Neural progenitor cell (in vitro differentiated cells): ENCODE measurements around the gene TXNDC9. TPM values are rescaled to one million over a fixed set of nuclear protein-coding genes. Genes with fewer than 3 reads are reported as not detected.
"Not testable (repeated sequence)": the region's sequence is repeated elsewhere in the genome, so short reads cannot be mapped to it uniquely, and the experiment has no call there.

ENCODE experiments used
- DNase-seq: peaks from one replicate; pipeline ENCODE4 v3.0.0-alpha.2; 2016; ENCODE audit warnings: low spot score
- H2AFZ ChIP-seq: fragments of 200-600 bp; sonication (generic); replicated peaks from 2 replicates; pipeline ENCODE4 v1.6.1; 2016; ENCODE audit warnings: antibody characterized with exemption
- H3F3A ChIP-seq: fragments of 200-600 bp; sonication (generic); 2 replicates; pipeline ENCODE4 v1.6.1; 2016; ENCODE audit warnings: antibody characterized with exemption, low read depth
- H3K27ac ChIP-seq: fragments of 200-600 bp; sonication (generic); 2 replicates; pipeline ENCODE4 v1.5.1; 2016; ENCODE audit warnings: mild to moderate bottlenecking
- H3K27me3 ChIP-seq: fragments of 200-600 bp; sonication (generic); 2 replicates; pipeline ENCODE4 v1.6.1; 2016; ENCODE audit warnings: mild to moderate bottlenecking, moderate library complexity
- H3K36me3 ChIP-seq: fragments of 200-600 bp; sonication (generic); 2 replicates; pipeline ENCODE4 v1.5.1; 2016
- H3K4me1 ChIP-seq: fragments of 200-600 bp; sonication (generic); 2 replicates; pipeline ENCODE4 v1.6.1; 2016; ENCODE audit warnings: mixed run types
- H3K4me2 ChIP-seq: fragments of 200-600 bp; sonication (generic); 2 replicates; pipeline ENCODE4 v1.6.1; 2016
- H3K4me3 ChIP-seq: fragments of 200-600 bp; sonication (generic); 2 replicates; pipeline ENCODE4 v1.5.1; 2016
- H3K79me2 ChIP-seq: fragments of 200-600 bp; sonication (generic); 2 replicates; pipeline ENCODE4 v1.6.1; 2016; ENCODE audit warnings: low read depth
- H3K9ac ChIP-seq: fragments of 200-600 bp; sonication (generic); 2 replicates; pipeline ENCODE4 v1.6.1; 2016
- H3K9me3 ChIP-seq: fragments of 200-600 bp; sonication (generic); 2 replicates; pipeline ENCODE4 v1.5.1; 2016; ENCODE audit warnings: low read depth
- H4K20me1 ChIP-seq: fragments of 200-600 bp; sonication (generic); 2 replicates; pipeline ENCODE4 v1.6.1; 2016; ENCODE audit warnings: low read depth
- H3K27ac Mint-ChIP-seq: 3 replicates; pipeline ENCODE4 v1.8.0; 2021; ENCODE audit warnings: mixed read lengths
- H3K27me3 Mint-ChIP-seq: 2 replicates; pipeline ENCODE4 v1.8.0; 2022; ENCODE audit warnings: low read depth, mild to moderate bottlenecking, inconsistent platforms, moderate library complexity, mixed read lengths; ENCODE audit not compliant: insufficient read depth
- H3K36me3 Mint-ChIP-seq: 3 replicates; pipeline ENCODE4 v1.8.0; 2021; ENCODE audit warnings: mixed read lengths
- H3K4me1 Mint-ChIP-seq: 3 replicates; pipeline ENCODE4 v1.8.0; 2021; ENCODE audit warnings: mixed read lengths
- H3K4me3 Mint-ChIP-seq: 3 replicates; pipeline ENCODE4 v1.8.0; 2021; ENCODE audit warnings: mild to moderate bottlenecking, moderate library complexity, mixed read lengths
- H3K9me3 Mint-ChIP-seq: 3 replicates; pipeline ENCODE4 v1.8.0; 2020; ENCODE audit warnings: mixed read lengths
- EZH2 ChIP-seq: fragments of 200-600 bp; sonication (generic); IDR thresholded peaks from 2 replicates; pipeline ENCODE4 v1.6.1; 2017; ENCODE audit warnings: antibody characterized with exemption, mild to moderate bottlenecking, moderate library complexity
- EZH2phosphoT487 ChIP-seq: fragments of 200-600 bp; sonication (generic); IDR thresholded peaks from 2 replicates; pipeline ENCODE4 v1.6.1; 2017; ENCODE audit warnings: antibody characterized with exemption
- total RNA-seq: library from RNA; depleted of rRNA; stranded (reverse); fragments of >200 nt; gene quantifications from 2 replicates; pipeline ENCODE4 v1.2.3, GENCODE V29; 2015; ENCODE audit warnings: low replicate concordance
- TF ChIP-seq, protein P1 (sequence below): fragments of 200-600 bp; sonication (generic); IDR thresholded peaks from 2 replicates; pipeline ENCODE4 v1.5.1; 2017; ENCODE audit warnings: antibody characterized with exemption, mild to moderate bottlenecking

Gene TXNDC9
- total RNA-seq, 1 donor from 2014 or later = 109 TPM

DNA sequence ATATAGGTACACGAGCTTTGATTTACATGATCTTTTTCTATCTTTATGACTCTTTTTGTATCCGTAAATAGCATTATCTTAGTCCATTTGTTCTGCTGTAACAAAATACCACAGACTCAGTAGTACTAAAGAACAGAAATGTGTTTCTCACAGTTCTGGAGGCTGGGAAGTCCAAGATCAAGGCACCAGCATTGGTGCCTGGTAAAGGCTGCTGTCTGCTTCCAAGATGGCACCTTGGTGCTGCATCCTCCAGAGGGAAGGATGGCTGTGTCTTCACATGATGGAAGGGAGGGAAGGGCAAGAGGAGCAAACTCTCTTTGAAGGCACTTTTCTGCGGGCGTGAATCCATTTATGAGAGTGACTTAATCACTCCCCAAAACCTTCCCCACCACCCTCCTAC, 37.0 kb upstream of the TXNDC9 start:
- peaks cover 54% of the 10 kb centered on the region for H3K36me3 Mint-ChIP-seq
- no peak overlapping the region for H3K27ac Mint-ChIP-seq
- Histone ChIP-seq H3K27ac (no peak overlapping the region), H3K4me3 (no peak overlapping the region), H3K9ac (no peak overlapping the region), H3K36me3 (peaks cover 22% of the 10 kb centered on the region), H3F3A (no peaks in the 10 kb centered on the region), H3K4me2 (no peak overlapping the region), H3K79me2 (no peaks in the 10 kb centered on the region), H3K4me1 (no peaks in the 10 kb centered on the region), H3K27me3 (no peaks in the 10 kb centered on the region), H3K9me3 (no peaks in the 10 kb centered on the region), H4K20me1 (no peaks in the 10 kb centered on the region), H2AFZ (no peak overlapping the region)
- peaks cover 9% of the 10 kb centered on the region for H3K9me3 Mint-ChIP-seq
- no peak overlapping the region for H3K4me3 Mint-ChIP-seq
- H3K4me1 Mint-ChIP-seq = no peaks in the 10 kb centered on the region
- TF ChIP-seq, protein P1, sequence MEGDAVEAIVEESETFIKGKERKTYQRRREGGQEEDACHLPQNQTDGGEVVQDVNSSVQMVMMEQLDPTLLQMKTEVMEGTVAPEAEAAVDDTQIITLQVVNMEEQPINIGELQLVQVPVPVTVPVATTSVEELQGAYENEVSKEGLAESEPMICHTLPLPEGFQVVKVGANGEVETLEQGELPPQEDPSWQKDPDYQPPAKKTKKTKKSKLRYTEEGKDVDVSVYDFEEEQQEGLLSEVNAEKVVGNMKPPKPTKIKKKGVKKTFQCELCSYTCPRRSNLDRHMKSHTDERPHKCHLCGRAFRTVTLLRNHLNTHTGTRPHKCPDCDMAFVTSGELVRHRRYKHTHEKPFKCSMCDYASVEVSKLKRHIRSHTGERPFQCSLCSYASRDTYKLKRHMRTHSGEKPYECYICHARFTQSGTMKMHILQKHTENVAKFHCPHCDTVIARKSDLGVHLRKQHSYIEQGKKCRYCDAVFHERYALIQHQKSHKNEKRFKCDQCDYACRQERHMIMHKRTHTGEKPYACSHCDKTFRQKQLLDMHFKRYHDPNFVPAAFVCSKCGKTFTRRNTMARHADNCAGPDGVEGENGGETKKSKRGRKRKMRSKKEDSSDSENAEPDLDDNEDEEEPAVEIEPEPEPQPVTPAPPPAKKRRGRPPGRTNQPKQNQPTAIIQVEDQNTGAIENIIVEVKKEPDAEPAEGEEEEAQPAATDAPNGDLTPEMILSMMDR = no peak
- no peaks in the 10 kb centered on the region for H3K27me3 Mint-ChIP-seq
- no peak for DNase-seq

DNA sequence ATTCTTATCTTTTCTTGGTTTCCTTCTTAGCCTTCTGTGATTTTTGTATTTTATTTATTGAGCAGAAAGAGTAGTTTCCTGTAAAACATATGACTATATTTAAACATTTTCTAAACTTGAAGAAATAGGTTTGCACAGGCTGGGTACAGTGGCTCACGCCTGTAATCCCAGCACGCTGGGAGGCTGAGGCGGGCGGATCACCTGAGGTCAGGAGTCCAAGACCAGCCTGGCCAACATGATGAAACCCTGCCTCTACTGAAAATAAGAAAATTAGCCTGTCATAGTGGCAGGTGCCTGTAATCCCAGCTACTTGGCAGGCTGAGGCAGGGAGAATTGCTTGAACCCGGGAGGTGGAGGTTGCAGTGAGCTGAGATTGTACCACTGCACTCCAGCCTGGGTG, 32.7 kb upstream of the TXNDC9 start:
- not testable (repeated sequence) for H4K20me1 ChIP-seq, H3K4me2 ChIP-seq, H3K27ac Mint-ChIP-seq, H3K27ac ChIP-seq, H3F3A ChIP-seq, H3K4me3 ChIP-seq, H3K27me3 Mint-ChIP-seq, H3K9me3 ChIP-seq, H3K79me2 ChIP-seq, H2AFZ ChIP-seq, H3K9me3 Mint-ChIP-seq, H3K9ac ChIP-seq, H3K4me1 ChIP-seq, H3K4me1 Mint-ChIP-seq, DNase-seq, H3K27me3 ChIP-seq, H3K4me3 Mint-ChIP-seq
- peaks cover 43% of the 10 kb centered on the region for H3K36me3 ChIP-seq
- H3K36me3 Mint-ChIP-seq = peaks cover 39% of the 10 kb centered on the region

DNA sequence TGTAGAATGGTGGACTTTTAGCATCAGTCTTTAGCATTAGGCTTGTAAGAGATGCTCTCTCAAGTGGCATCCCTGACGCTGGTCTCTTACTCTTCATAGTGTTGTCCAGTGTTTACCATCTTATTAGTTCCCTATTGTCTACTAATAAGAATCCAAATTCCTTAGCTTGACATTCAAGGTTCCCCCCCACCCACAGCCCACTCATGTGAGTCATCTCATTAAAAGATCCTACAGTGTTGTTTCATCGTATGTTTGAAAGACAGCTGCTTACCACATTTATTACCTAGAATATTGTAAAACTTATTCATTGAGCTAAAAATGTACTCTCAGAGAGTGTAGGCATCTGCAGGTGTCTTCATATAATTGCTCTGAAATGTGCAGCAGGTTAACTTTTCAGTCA, 29.5 kb upstream of the TXNDC9 start:
- Histone ChIP-seq H4K20me1 (peaks cover 4% of the 10 kb centered on the region), H3K4me3 (no peak overlapping the region), H3K4me1 (no peaks in the 10 kb centered on the region), H3F3A (no peaks in the 10 kb centered on the region), H3K79me2 (no peaks in the 10 kb centered on the region), H3K27ac (no peak overlapping the region), H3K9ac (no peak overlapping the region), H3K4me2 (no peak overlapping the region), H2AFZ (no peak overlapping the region), H3K36me3 (peaks cover 40% of the 10 kb centered on the region), H3K27me3 (no peaks in the 10 kb centered on the region), H3K9me3 (no peaks in the 10 kb centered on the region)
- Mint-ChIP-seq H3K4me3 (no peak overlapping the region), H3K4me1 (no peaks in the 10 kb centered on the region), H3K27me3 (no peaks in the 10 kb centered on the region), H3K27ac (no peak overlapping the region), H3K36me3 (peaks cover 22% of the 10 kb centered on the region), H3K9me3 (no peaks in the 10 kb centered on the region)
- DNase-seq = no peak
- TF ChIP-seq EZH2phosphoT487 (no peak), EZH2 (no peak)
- TF ChIP-seq, protein P1 = no peak

DNA sequence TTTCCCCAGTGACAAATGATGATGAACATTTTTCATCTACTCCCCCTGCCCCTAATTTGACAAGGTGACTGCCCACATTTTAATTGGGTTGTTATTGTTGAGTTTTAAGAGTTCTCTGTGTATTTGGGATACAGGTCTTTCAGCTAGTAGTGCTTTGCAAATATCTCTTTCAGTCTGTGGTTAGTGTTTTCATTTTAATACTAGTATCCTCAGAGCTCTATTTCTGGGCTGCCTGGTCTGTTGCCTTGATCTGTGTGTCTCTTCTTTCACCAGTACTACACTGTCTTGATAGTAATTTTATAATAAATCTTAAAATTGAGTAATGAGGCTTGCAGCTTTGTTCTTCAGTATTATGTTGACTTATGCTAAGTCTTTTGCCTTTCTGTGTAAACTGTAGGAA, 20.7 kb upstream of the TXNDC9 start:
- Histone ChIP-seq H3K27me3 (no peaks in the 10 kb centered on the region), H3F3A (no peaks in the 10 kb centered on the region), H3K36me3 (peaks cover 6% of the 10 kb centered on the region), H3K4me3 (no peak overlapping the region), H3K9ac (no peak overlapping the region), H3K27ac (no peak overlapping the region), H3K4me2 (no peak overlapping the region), H3K79me2 (peaks cover 81% of the 10 kb centered on the region), H4K20me1 (peaks cover 45% of the 10 kb centered on the region), H3K9me3 (no peaks in the 10 kb centered on the region), H3K4me1 (no peaks in the 10 kb centered on the region), H2AFZ (no peak overlapping the region)
- Mint-ChIP-seq H3K27me3 (no peaks in the 10 kb centered on the region), H3K9me3 (no peaks in the 10 kb centered on the region), H3K4me3 (no peak overlapping the region), H3K36me3 (peaks cover 10% of the 10 kb centered on the region), H3K4me1 (no peaks in the 10 kb centered on the region), H3K27ac (no peak overlapping the region)
- TF ChIP-seq EZH2 = no peak
- no peak for TF ChIP-seq EZH2phosphoT487
- TF ChIP-seq, protein P1 = no peak
- DNase-seq = no peak

DNA sequence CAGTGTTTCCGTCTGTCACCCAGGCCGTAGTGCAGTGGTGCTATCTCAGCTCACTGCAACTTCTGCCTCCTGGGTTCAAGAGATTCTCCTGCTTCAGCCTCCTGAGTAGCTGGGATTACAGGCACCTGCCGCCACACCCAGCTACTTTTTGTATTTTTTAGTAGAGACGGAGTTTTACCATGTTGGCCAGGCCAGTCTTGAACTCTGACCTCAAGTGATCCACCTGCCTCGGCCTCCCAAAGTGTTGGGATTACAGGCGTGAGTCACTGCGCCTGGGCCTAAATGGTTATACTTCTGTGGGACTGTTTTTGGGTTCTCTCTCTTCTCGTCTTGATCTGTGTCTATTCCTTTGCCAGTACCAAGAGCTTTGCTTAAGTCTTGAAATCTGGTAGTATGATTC, 18.7 kb upstream of the TXNDC9 start:
- H3K4me1 Mint-ChIP-seq, H3K9me3 Mint-ChIP-seq, H3K4me1 ChIP-seq, H3K36me3 Mint-ChIP-seq, H3K9ac ChIP-seq, H3K9me3 ChIP-seq, H3K36me3 ChIP-seq, H3K4me3 ChIP-seq, H3K4me2 ChIP-seq, H3K27ac ChIP-seq, H3K27ac Mint-ChIP-seq, H3F3A ChIP-seq, H3K4me3 Mint-ChIP-seq, H2AFZ ChIP-seq, H3K27me3 ChIP-seq, DNase-seq, H3K27me3 Mint-ChIP-seq: not testable (repeated sequence)
- Histone ChIP-seq H3K79me2 (peaks cover 98% of the 10 kb centered on the region), H4K20me1 (peaks cover 64% of the 10 kb centered on the region)
